HepG2 (cell line): Measurements from ENCODE around the gene BTN1A1. TPM values are rescaled to one million over a fixed set of nuclear protein-coding genes. Genes with fewer than 3 reads are reported as not detected.

Experiments
- ATAC-seq: fragments of 200-7000 bp; cut with Tn5 transposase; 3 replicates; pipeline ENCODE4 v1.9.1; 2020; ENCODE audit warnings: mild to moderate bottlenecking, moderate library complexity
- BruUV-seq: library from RNA; stranded (reverse); fragments of 400-500 nt; replicated peaks from 2 replicates; lab custom pipeline; 2021; lab: Mats Ljungman, UMichigan
- CTCF ChIA-PET: fragments of 300-600 bp; formaldehyde crosslinking; extraction: SDS; loops from one replicate; lab custom pipeline; 2021; ENCODE audit warnings: low total read pairs, inconsistent platforms, low intra/inter-chr PET ratio; lab: Yijun Ruan, JAX
- POLR2A ChIA-PET: fragments of 350-600 bp; sonication (Branson Sonifier 250); formaldehyde crosslinking; loops from one replicate; lab custom pipeline; 2020; ENCODE audit warnings: antibody characterized with exemption, inconsistent platforms; lab: Yijun Ruan, JAX
- DNase-seq: peaks from one replicate; pipeline ENCODE4 v3.0.0-alpha.2; 2015; ENCODE audit warnings: low spot score
- FAIRE-seq: peaks from 3 replicates; lab custom pipeline; 2011; peaks lifted over from hg19 to GRCh38; lab: Jason Lieb, UNC
- H2AFZ ChIP-seq: one replicate; pipeline ENCODE4 v1.6.1; 2011; ENCODE audit warnings: low read length, inconsistent platforms
- H3K27ac ChIP-seq: fragments of 300-600 bp; 3 replicates; pipeline ENCODE4 v1.8.0; 2011; ENCODE audit warnings: mixed run types, mild to moderate bottlenecking, mixed read lengths, low read length, inconsistent platforms; ENCODE audit not compliant: insufficient read depth; ENCODE audit errors: extremely low read length
- H3K27me3 ChIP-seq, 2 experiments: fragments of 200-600 bp in 1 of 2; 2 replicates in 1 of 2; 3 replicates in 1 of 2; pipeline versions ENCODE4 v1.6.0 to v1.8.0; 2011; ENCODE audit warnings: low read length in 2 of 2, mild to moderate bottlenecking in 2 of 2, moderate library complexity in 2 of 2, inconsistent platforms in 1 of 2; ENCODE audit not compliant: insufficient read depth in 2 of 2, control insufficient read depth in 1 of 2
- H3K36me3 ChIP-seq, 2 experiments: fragments of 200-600 bp in 1 of 2; replicated peaks in 1 of 2; 2 replicates in 1 of 2; 3 replicates in 1 of 2; pipeline versions ENCODE4 v1.5.1 to v1.8.0; 2011; ENCODE audit warnings: low read length in 2 of 2, inconsistent platforms in 1 of 2; ENCODE audit not compliant: insufficient read depth in 2 of 2, control insufficient read depth in 1 of 2
- H3K4me1 ChIP-seq: 2 replicates; pipeline ENCODE4 v1.5.1; 2012; ENCODE audit warnings: low read length, inconsistent platforms; ENCODE audit not compliant: insufficient read depth
- H3K4me2 ChIP-seq: 2 replicates; pipeline ENCODE4 v1.6.0; 2011; ENCODE audit warnings: low read depth, low read length, inconsistent platforms
- H3K4me3 ChIP-seq, 3 experiments: fragments of 200-600 bp in 1 of 3; sonication (generic), shearing (Covaris generic) in 1 of 3; replicated peaks in 1 of 3; 2 replicates each; pipeline ENCODE4 v1.5.1; 2011 to 2016; ENCODE audit warnings: low read length in 3 of 3, inconsistent platforms in 2 of 3, low read depth in 2 of 3, mild to moderate bottlenecking in 2 of 3, control low read depth in 1 of 3, mixed read lengths in 1 of 3; ENCODE audit not compliant: insufficient read depth in 1 of 3
- H3K79me2 ChIP-seq: one replicate; pipeline ENCODE4 v1.6.1; 2011; ENCODE audit warnings: low read length, inconsistent platforms; ENCODE audit not compliant: insufficient read depth
- H3K9ac ChIP-seq: 2 replicates; pipeline ENCODE4 v1.6.0; 2011; ENCODE audit warnings: mild to moderate bottlenecking, low read depth, low read length, inconsistent platforms; ENCODE audit not compliant: insufficient read depth
- H3K9me3 ChIP-seq: 2 replicates; pipeline ENCODE4 v1.5.1; 2012; ENCODE audit warnings: mild to moderate bottlenecking, low read length
- H4K20me1 ChIP-seq: 2 replicates; pipeline ENCODE4 v1.6.0; 2011; ENCODE audit warnings: inconsistent platforms, mild to moderate bottlenecking, low read length, moderate library complexity; ENCODE audit not compliant: insufficient read depth
- ATAD3A ChIP-seq: sonication (generic); formaldehyde crosslinking; IDR thresholded peaks from 2 replicates; pipeline ENCODE4 v1.4.0; 2020; ENCODE audit warnings: missing genetic modification reagents
- HDAC6 ChIP-seq: fragments of 200-600 bp; sonication (generic); IDR thresholded peaks from 2 replicates; pipeline ENCODE4 v1.7.0; 2017; ENCODE audit warnings: mild to moderate bottlenecking, antibody characterized with exemption, low read length, low read depth
- IKZF4 ChIP-seq: sonication (generic); formaldehyde crosslinking; IDR thresholded peaks from 2 replicates; pipeline ENCODE4 v1.5.1; 2020; ENCODE audit warnings: borderline replicate concordance, mild to moderate bottlenecking, low read depth, missing genetic modification reagents; ENCODE audit errors: not compliant biosample characterization
- IRF2 ChIP-seq: IDR thresholded peaks from 2 replicates; pipeline ENCODE4 v1.6.1; 2018; ENCODE audit warnings: missing genetic modification reagents, missing compliant biosample characterization
- KDM5A ChIP-seq: fragments of 200-600 bp; sonication (generic); IDR thresholded peaks from 2 replicates; pipeline ENCODE4 v1.7.0; 2018; ENCODE audit warnings: antibody characterized with exemption, mild to moderate bottlenecking, low read length, borderline replicate concordance
- PAF1 ChIP-seq: IDR thresholded peaks from 2 replicates; pipeline ENCODE4 v1.6.1; 2016; ENCODE audit warnings: missing genetic modification reagents, missing compliant biosample characterization
- SSRP1 ChIP-seq: IDR thresholded peaks from 2 replicates; pipeline ENCODE4 v1.6.1; 2016; ENCODE audit warnings: control low read depth
- ZFP36L2 ChIP-seq: sonication (generic); formaldehyde crosslinking; IDR thresholded peaks from 2 replicates; pipeline ENCODE4 v1.4.0; 2020; ENCODE audit warnings: missing genetic modification reagents
- ZNF138 ChIP-seq: sonication (generic); formaldehyde crosslinking; IDR thresholded peaks from 2 replicates; pipeline ENCODE4 v1.5.0; 2020; ENCODE audit warnings: mild to moderate bottlenecking, low read depth, missing genetic modification reagents
- ZNF326 ChIP-seq: sonication (generic); formaldehyde crosslinking; IDR thresholded peaks from 2 replicates; pipeline ENCODE4 v1.4.0; 2020; ENCODE audit warnings: missing genetic modification reagents, borderline replicate concordance
- ZNF550 ChIP-seq: sonication (generic); formaldehyde crosslinking; IDR thresholded peaks from 2 replicates; pipeline ENCODE4 v1.4.0; 2020; ENCODE audit warnings: mild to moderate bottlenecking, missing genetic modification reagents, borderline replicate concordance
- ZNF788 ChIP-seq: sonication (generic); formaldehyde crosslinking; IDR thresholded peaks from 2 replicates; pipeline ENCODE4 v1.5.0; 2020; ENCODE audit warnings: mild to moderate bottlenecking, missing genetic modification reagents, borderline replicate concordance
- ZNF850 ChIP-seq: sonication (generic); formaldehyde crosslinking; conservative IDR thresholded peaks from 2 replicates; pipeline ENCODE4 v1.9.0; 2021; ENCODE audit warnings: mild to moderate bottlenecking, missing genetic modification reagents
- WGBS: methylation state at CpG from one replicate; pipeline ENCODE4 v1.1.6; 2017; ENCODE audit warnings: low lambda C conversion rate; 5-methylcytosine and 5-hydroxymethylcytosine counted together
- in situ Hi-C: cut with HindIII; loops from 2 replicates; pipeline ENCODE4 v1.10.0; 2017; ENCODE audit warnings: low pct_unique_long_range_greater_than_20kb; ENCODE audit not compliant: extremely low pct_ligation_motif_present
- intact Hi-C: fragments of 100-400 bp; cut with micrococcal nuclease; formaldehyde crosslinking; loops from one replicate; pipeline ENCODE4 v1.10.0; 2022; ENCODE audit not compliant: unreplicated experiment
- polyA plus RNA-seq, 8 experiments: library from polyadenylated mRNA; depleted of rRNA in 3 of 8; stranded (reverse) in 7 of 8; unstranded in 1 of 8; fragments of >200 nt; fragmentation: Illumina TruSeq in 4 of 8; extraction: Trizol in 4 of 8; gene quantifications; 2 replicates each; pipeline versions ENCODE4 v1.2.1 to v1.2.3, GENCODE V29; 2011 to 2016; ENCODE audit warnings: low read depth in 4 of 8, missing spikeins in 1 of 8, mixed read lengths in 1 of 8; ENCODE audit not compliant: insufficient read depth in 1 of 8
- total RNA-seq, 5 experiments: library from RNA; depleted of rRNA; stranded (reverse); fragments of >200 nt; fragmentation: Illumina TruSeq; extraction: Trizol; gene quantifications; 2 replicates each; pipeline ENCODE4 v1.2.3, GENCODE V29; 2016; ENCODE audit warnings: low read depth in 1 of 5
- TF ChIP-seq, protein P1 (sequence below): sonication (generic); formaldehyde crosslinking; IDR thresholded peaks from 2 replicates; pipeline ENCODE4 v1.4.0; 2020; ENCODE audit warnings: missing genetic modification reagents, mild to moderate bottlenecking, borderline replicate concordance

BTN1A1 gene
- total and polyA plus RNA-seq, 2 of the 13 experiments (the other 11 are each of a cell fraction or from before 2014, with no cell fraction given): 0.04 TPM; not detected in 1

DNA sequence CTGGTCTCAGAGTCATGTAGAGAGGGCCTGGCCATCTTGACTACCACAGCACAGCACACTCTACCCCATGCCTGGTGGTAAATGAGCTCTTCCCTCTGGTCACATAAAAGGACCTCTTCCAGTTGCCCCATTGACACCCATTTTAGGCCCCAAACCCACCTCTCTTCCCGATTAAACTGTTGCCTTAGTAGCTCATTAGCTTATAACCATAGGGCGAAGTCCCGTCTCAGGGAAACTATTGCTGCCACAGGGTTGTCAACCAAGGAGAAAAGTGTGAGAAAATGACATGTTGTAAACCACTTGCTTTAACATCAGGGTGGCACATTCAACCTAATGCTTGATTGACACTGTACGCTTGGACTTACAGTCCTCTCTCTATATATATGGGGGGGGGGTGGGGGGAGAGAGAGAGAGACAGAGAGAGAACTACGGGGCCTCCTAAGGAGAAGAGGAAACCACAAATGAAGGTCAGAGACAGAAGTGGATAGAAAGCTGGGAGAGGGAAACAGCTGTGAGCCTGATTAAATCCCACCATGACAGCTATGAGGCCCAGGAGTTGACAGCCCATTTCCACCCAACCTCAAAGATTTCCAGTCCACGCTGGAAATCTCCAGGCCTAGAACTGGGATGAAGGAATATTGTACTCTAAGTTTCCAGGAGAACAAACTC is 14.9 kb upstream of the BTN1A1 start:
- 57% methylated on average over 6 of the region's 6 CpGs for WGBS

DNA sequence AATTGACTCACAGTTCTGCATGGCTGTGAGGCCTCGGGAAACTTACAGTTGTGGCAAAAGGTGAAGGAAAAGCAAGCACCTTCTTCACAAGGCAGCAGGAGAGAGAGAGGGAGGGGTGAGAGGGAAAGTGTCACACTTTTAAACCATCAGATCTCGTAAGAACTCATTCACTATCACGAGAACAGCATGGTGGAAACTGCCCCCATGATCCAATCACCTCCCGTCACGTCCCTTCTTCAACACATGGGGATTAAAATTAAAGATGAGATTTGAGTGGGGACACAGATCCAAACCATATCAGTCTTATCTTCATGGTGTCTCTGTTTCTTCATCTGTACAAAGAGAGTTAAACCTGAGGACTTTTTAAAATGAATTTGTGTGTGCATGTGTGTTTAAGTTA is 13.7 kb upstream of the BTN1A1 start:
- H3K4me1 ChIP-seq: peaks cover 2% of the 10 kb centered on the region; the same call in 1 of the 2 replicates
- intact Hi-C loops (no loop called here), in situ Hi-C loops (no loop called here)
- H3K4me3 ChIP-seq: no peak overlapping the region
- no peaks in the 10 kb centered on the region for H4K20me1 ChIP-seq
- H2AFZ ChIP-seq: no peak overlapping the region
- H3K27me3 ChIP-seq: no peaks in the 10 kb centered on the region
- no peak overlapping the region for H3K9ac ChIP-seq
- DNase-seq: no peak
- ChIA-PET POLR2A (interaction anchor here (2.0 kb wide), 1 partner anchor 11 kb away, joined by 9 read pairs; no protein-coding TSS in a partner anchor), CTCF (no interaction called here)
- ATAC-seq: no peak
- 47% methylated on average over 5 of the region's 5 CpGs for WGBS
- no peaks in the 10 kb centered on the region for H3K9me3 ChIP-seq
- H3K36me3 ChIP-seq: no peaks in the 10 kb centered on the region
- FAIRE-seq: no peak
- H3K27ac ChIP-seq: no peak overlapping the region
- no TSS peak for BruUV-seq
- no peaks in the 10 kb centered on the region for H3K79me2 ChIP-seq
- H3K4me2 ChIP-seq: no peak overlapping the region
- TF ChIP-seq ZNF326 (CRISPR knock-in tag): no peak
- TF ChIP-seq ZNF850 (CRISPR knock-in tag): no peak
- no peak for TF ChIP-seq ZNF138
- TF ChIP-seq IKZF4 (CRISPR knock-in tag): no peak
- TF ChIP-seq, protein P1, sequence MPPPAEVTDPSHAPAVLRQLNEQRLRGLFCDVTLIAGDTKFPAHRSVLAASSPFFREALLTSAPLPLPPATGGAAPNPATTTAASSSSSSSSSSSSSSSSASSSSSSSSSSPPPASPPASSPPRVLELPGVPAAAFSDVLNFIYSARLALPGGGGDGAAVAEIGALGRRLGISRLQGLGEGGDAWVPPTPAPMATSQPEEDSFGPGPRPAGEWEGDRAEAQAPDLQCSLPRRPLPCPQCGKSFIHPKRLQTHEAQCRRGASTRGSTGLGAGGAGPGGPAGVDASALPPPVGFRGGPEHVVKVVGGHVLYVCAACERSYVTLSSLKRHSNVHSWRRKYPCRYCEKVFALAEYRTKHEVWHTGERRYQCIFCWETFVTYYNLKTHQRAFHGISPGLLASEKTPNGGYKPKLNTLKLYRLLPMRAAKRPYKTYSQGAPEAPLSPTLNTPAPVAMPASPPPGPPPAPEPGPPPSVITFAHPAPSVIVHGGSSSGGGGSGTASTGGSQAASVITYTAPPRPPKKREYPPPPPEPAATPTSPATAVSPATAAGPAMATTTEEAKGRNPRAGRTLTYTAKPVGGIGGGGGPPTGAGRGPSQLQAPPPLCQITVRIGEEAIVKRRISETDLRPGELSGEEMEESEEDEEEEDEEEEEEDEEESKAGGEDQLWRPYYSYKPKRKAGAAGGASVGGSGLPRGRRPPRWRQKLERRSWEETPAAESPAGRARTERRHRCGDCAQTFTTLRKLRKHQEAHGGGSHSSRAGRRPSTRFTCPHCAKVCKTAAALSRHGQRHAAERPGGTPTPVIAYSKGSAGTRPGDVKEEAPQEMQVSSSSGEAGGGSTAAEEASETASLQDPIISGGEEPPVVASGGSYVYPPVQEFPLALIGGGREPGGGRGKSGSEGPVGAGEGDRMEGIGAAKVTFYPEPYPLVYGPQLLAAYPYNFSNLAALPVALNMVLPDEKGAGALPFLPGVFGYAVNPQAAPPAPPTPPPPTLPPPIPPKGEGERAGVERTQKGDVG (CRISPR knock-in tag): no peak
- TF ChIP-seq HDAC6: no peak

More for the DNA sequence above, 14.9 kb upstream of the BTN1A1 start:
- CTCF ChIA-PET: no interaction called here
- H4K20me1 ChIP-seq: no peaks in the 10 kb centered on the region
- no peak overlapping the region for H3K9ac ChIP-seq
- intact Hi-C loops: no loop called here
- H3K4me3 ChIP-seq: no peak overlapping the region
- H3K4me1 ChIP-seq: peaks cover 8% of the 10 kb centered on the region; the same call in 1 of the 2 replicates
- no peak overlapping the region for H2AFZ ChIP-seq
- no peaks in the 10 kb centered on the region for H3K9me3 ChIP-seq
- DNase-seq: no peak
- H3K27me3 ChIP-seq: no peaks in the 10 kb centered on the region
- in situ Hi-C loops: no loop called here
- no peak for FAIRE-seq
- POLR2A ChIA-PET: interaction anchor here (2.0 kb wide), 1 partner anchor 10 kb away, joined by 9 read pairs; no protein-coding TSS in a partner anchor
- H3K36me3 ChIP-seq: no peaks in the 10 kb centered on the region
- TF ChIP-seq ZNF788: no peak
- TF ChIP-seq ZNF550 (CRISPR knock-in tag): no peak
- TF ChIP-seq ZFP36L2 (CRISPR knock-in tag): no peak
- no peak for TF ChIP-seq SSRP1
- TF ChIP-seq IRF2: no peak
- TF ChIP-seq ATAD3A (CRISPR knock-in tag): no peak
- no peak for TF ChIP-seq PAF1 (CRISPR knock-in tag)
- no peak for TF ChIP-seq KDM5A
- no peak overlapping the region for H3K4me2 ChIP-seq
- H3K27ac ChIP-seq: no peak overlapping the region
- no peaks in the 10 kb centered on the region for H3K79me2 ChIP-seq
- BruUV-seq: no TSS peak
- ATAC-seq: no peak; the same call in 2 of the 3 replicates
